Measurements from ENCODE around the gene C1QTNF8.

C1QTNF8 gene

GRCh38 chr16:1096169-1097082 lies at the start of gene C1QTNF8:
Gene C1QTNF8 (minus strand): TSS chr16:1096244. CDS start chr16:1094922, 1,322 bp downstream.
- DNase-seq = no peak

GRCh38 chr16:1145383-1146100 lies 49.5 kb upstream of the C1QTNF8 start:
- DNase-seq = no peak

GRCh38 chr16:1144476-1145382 lies 48.7 kb upstream of the C1QTNF8 start:
- DNase-seq = no peak

GRCh38 chr16:1143761-1144450 lies 47.9 kb upstream of the C1QTNF8 start:
- no peak for DNase-seq

GRCh38 chr16:1142911-1143310 lies 46.9 kb upstream of the C1QTNF8 start:
- DNase-seq = no peak

GRCh38 chr16:1141716-1142115 lies 45.7 kb upstream of the C1QTNF8 start:
- DNase-seq = no peak

- no peak for DNase-seq
These were observed 45.1 kb upstream of the C1QTNF8 start for GRCh38 chr16:1141191-1141590.

GRCh38 chr16:1140582-1141162 lies 44.6 kb upstream of the C1QTNF8 start:
- no peak for DNase-seq

GRCh38 chr16:1137604-1138003 lies 41.6 kb upstream of the C1QTNF8 start:
- no peak for DNase-seq

- DNase-seq = no peak
These were observed 39.4 kb upstream of the C1QTNF8 start for GRCh38 chr16:1135459-1135825.

- no peak for DNase-seq
These were observed 38.9 kb upstream of the C1QTNF8 start for GRCh38 chr16:1134776-1135458.

- DNase-seq = no peak
These were observed 37.9 kb upstream of the C1QTNF8 start for GRCh38 chr16:1133810-1134520.

- DNase-seq = no peak
These were observed 37.2 kb upstream of the C1QTNF8 start for GRCh38 chr16:1133271-1133670.

GRCh38 chr16:1132431-1132830 lies 36.4 kb upstream of the C1QTNF8 start:
- no peak for DNase-seq

GRCh38 chr16:1131378-1131994 lies 35.4 kb upstream of the C1QTNF8 start:
- no peak for DNase-seq

GRCh38 chr16:1130382-1130781 lies 34.3 kb upstream of the C1QTNF8 start:
- no peak for DNase-seq

GRCh38 chr16:1129106-1129960 lies 33.3 kb upstream of the C1QTNF8 start:
- no peak for DNase-seq

- no peak for DNase-seq
These were observed 32.1 kb upstream of the C1QTNF8 start for GRCh38 chr16:1127971-1128715.

GRCh38 chr16:1127101-1127500 lies 31.1 kb upstream of the C1QTNF8 start:
- DNase-seq = no peak
